Tibial artery (tissue), 4 donors: ENCODE data around the gene HCLS1.

Experiments used
- DNase-seq, 2 donors: peaks; one replicate each; pipeline ENCODE4 v3.0.0-alpha.2; 2019
- H3K27ac ChIP-seq, 2 donors: fragments of 200-600 bp; sonication (generic) in 1 of 2; 1 replicate in 1 of 2; 2 replicates in 1 of 2; pipeline ENCODE4 v1.5.1; 2018 to 2019; ENCODE audit warnings: mild to moderate bottlenecking in 1 of 2
- H3K27me3 ChIP-seq, 2 donors: fragments of 200-600 bp; sonication (generic) in 1 of 2; one replicate each; pipeline versions ENCODE4 v1.5.1 to v1.6.0; 2016 to 2019
- H3K36me3 ChIP-seq, 3 donors: fragments of 200-600 bp; sonication (generic) in 2 of 3; one replicate each; pipeline ENCODE4 v1.5.1; 2016 to 2019; ENCODE audit warnings: mild to moderate bottlenecking in 2 of 3
- H3K4me1 ChIP-seq, 4 donors: fragments of 200-600 bp; sonication (generic) in 2 of 4; 1 replicate in 3 of 4; 2 replicates in 1 of 4; pipeline ENCODE4 v1.5.1; 2016 to 2019
- H3K4me3 ChIP-seq, 2 donors: fragments of 200-600 bp; sonication (generic) in 1 of 2; 1 replicate in 1 of 2; 2 replicates in 1 of 2; pipeline ENCODE4 v1.5.1; 2018 to 2019; ENCODE audit warnings: mild to moderate bottlenecking in 2 of 2
- H3K9me3 ChIP-seq, 3 donors: fragments of 200-600 bp; sonication (generic) in 1 of 3; one replicate each; pipeline ENCODE4 v1.5.1; 2016 to 2019
- CTCF ChIP-seq, 2 experiments: fragments of 200-600 bp in 1 of 2; fragments of 450-650 bp in 1 of 2; IDR thresholded peaks; one replicate each; pipeline ENCODE4 v1.5.1; 2017 to 2019; ENCODE audit warnings: antibody characterized with exemption in 2 of 2, mild to moderate bottlenecking in 1 of 2, moderate library complexity in 1 of 2
- intact Hi-C: fragments of 100-400 bp; cut with DNase I; formaldehyde crosslinking; loops from one replicate; pipeline ENCODE4 v1.15.0; 2023; ENCODE audit warnings: low total_unique reads

The HCLS1 gene

GRCh38 chr3:121660356-121661171 lies at the start of gene HCLS1:
Gene HCLS1 (minus strand): TSS chr3:121660903. CDS start chr3:121658347, 2,556 bp downstream.
- Histone ChIP-seq H3K4me1 (no peaks in the 10 kb centered on the region), H3K36me3 (peaks cover 21 to 34% (median 23%) of the 10 kb centered on the region in 3 donors), H3K9me3 (no peaks in the 10 kb centered on the region), H3K27ac (peak within 1 kb of the TSS; percentile 19 to 32), H3K4me3 (peak within 1 kb of the TSS; percentile 27 to 36), H3K27me3 (no peaks in the 10 kb centered on the region)
- TF ChIP-seq CTCF (IDR thresholded peaks at IDR 0.05): no peak
- peak in 1 of 2 donors; percentile 47 for DNase-seq
- intact Hi-C loops: no loop called here

- no peaks in the 10 kb centered on the region for H3K9me3 ChIP-seq
- intact Hi-C loops: no loop called here
- no peaks in the 10 kb centered on the region for H3K27me3 ChIP-seq
- no peak for DNase-seq
- H3K4me1 ChIP-seq: no peaks in the 10 kb centered on the region
- no peak overlapping the region for H3K4me3 ChIP-seq
- H3K36me3 ChIP-seq: peaks cover 23 to 71% (median 52%) of the 10 kb centered on the region in 3 donors
- no peak overlapping the region for H3K27ac ChIP-seq
- no peak for TF ChIP-seq CTCF (IDR thresholded peaks at IDR 0.05)
These were observed 49.6 kb upstream of the HCLS1 start for GRCh38 chr3:121710347-121710746.

- Histone ChIP-seq H3K4me3 (no peak overlapping the region), H3K27ac (no peak overlapping the region), H3K36me3 (peaks cover 13 to 56% (median 38%) of the 10 kb centered on the region in 3 donors), H3K9me3 (no peaks in the 10 kb centered on the region), H3K4me1 (no peaks in the 10 kb centered on the region), H3K27me3 (no peaks in the 10 kb centered on the region)
- no peak for DNase-seq
- TF ChIP-seq CTCF (IDR thresholded peaks at IDR 0.05): no peak
- intact Hi-C loops: no loop called here
These were observed 47.0 kb upstream of the HCLS1 start for GRCh38 chr3:121707531-121708273.

- peaks cover 29 to 58% (median 48%) of the 10 kb centered on the region in 3 donors for H3K36me3 ChIP-seq
- no peak overlapping the region for H3K4me3 ChIP-seq
These were observed 44.8 kb upstream of the HCLS1 start for GRCh38 chr3:121705541-121705940.

GRCh38 chr3:121703973-121704372 lies 43.3 kb upstream of the HCLS1 start:
- Histone ChIP-seq H3K27ac (no peak overlapping the region), H3K4me3 (no peak overlapping the region), H3K4me1 (no peaks in the 10 kb centered on the region), H3K36me3 (peaks cover 43 to 73% (median 64%) of the 10 kb centered on the region in 3 donors), H3K9me3 (no peaks in the 10 kb centered on the region), H3K27me3 (no peaks in the 10 kb centered on the region)
- intact Hi-C loops: no loop called here
- DNase-seq: no peak
- no peak for TF ChIP-seq CTCF (IDR thresholded peaks at IDR 0.05)

More at GRCh38 chr3:121705541-121705940, 44.8 kb upstream of the HCLS1 start:
- Histone ChIP-seq H3K9me3 (no peaks in the 10 kb centered on the region), H3K27me3 (no peaks in the 10 kb centered on the region), H3K27ac (no peak overlapping the region), H3K4me1 (no peaks in the 10 kb centered on the region)
- intact Hi-C loops: no loop called here
- TF ChIP-seq CTCF (IDR thresholded peaks at IDR 0.05): no peak
- no peak for DNase-seq
